Measurements from ENCODE around the gene SEMA3B.
"Not testable (repeated sequence)": the region's sequence is repeated elsewhere in the genome, so short reads cannot be mapped to it uniquely, and the experiment has no call there.

The SEMA3B gene

DNA sequence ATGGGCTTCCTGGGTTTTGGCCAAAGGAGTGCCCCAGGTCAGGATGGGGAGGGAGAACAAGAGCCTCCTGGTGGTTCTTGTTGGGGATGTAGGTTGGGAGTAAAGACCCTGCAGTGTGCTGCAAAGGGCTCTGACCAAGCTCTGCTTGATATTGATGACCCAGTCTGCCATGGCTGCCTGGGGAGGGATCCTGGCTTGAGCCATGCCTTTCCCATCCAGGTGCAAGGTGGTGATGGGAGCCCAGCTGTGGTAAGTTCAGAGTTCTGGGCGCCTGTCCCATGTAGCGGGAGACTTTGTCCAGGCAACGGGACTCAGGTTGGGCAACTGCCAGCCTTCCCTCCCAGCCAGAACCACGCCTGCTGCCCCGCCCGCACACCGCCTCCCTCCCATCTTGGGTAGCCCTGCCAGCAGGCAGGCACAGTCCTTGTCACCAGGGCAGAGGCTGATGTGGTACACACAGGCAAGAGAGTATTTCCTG, 30.4 kb upstream of the SEMA3B start:
- no peak for DNase-seq

DNA sequence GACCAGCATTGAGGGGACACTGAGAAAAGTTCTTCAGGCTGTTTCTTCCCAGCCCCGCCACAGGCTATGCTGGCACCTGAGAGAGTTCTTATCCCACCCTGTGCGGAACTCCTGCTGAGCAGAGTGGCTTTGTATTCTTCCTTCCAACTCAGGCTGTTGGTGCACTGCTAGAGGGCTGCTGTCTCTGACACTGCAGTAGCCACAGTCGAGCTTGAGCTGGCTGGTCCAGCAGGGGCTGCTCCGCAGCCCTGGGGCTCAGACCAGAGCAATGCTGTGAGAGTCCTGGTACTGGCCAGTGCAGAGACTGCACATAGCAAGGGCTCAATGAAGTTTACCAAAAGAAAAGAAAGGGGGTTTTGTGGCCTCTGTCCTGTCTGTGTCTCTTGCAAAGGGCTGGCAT, 29.3 kb upstream of the SEMA3B start:
- DNase-seq = no peak

DNA sequence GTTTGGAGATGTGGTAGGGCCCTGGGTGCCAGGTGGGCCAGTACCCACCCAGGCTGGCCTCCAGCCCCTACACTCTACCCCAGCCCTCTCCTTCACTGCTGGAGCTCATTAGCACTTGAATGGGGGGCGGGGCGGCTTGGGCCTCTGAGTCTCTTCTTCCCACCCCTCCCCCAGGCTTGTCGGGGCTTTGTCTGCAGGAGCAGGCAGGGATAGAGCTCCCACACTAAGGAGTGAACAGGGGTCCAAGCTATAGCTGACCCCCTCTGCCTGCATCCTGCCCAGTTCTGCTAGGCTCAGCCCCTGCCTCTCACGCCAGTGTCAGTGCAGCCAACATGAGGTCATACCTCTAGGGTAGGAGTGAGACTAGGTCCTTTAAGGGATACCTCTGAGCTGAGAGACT, 27.8 kb upstream of the SEMA3B start:
- no peak for DNase-seq

DNA sequence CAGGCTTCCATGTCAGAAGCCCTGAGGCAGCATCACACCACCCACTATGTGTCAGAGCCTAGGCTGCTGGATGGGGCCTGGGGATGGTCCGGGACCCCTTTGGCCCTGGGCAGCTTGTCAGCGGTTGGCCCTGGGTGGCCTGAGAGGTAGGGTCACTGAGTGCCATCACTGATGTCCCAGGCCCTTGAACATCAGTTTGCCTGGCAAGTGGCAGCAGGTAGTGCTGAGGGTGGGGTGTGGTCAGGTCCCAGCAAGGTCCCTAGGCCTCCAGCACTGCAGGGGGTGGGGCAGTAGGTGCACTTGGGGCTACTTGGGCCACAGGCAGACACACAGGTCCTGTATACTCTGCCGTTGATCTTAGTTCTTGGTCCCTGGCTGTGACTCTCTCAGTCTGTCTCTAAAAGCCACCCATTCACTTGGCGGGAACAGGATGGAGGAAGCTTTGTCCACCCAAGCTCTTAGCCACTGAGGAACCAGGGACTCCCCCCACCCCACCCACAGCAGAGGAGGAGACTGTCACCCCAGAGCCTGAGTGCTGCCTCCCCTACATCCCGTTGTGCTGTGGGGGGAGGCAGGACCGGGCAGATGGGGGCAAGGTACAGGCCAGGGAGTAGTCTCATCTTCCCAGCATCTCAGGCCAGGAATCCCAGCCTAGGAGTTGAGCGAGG, 27.1 kb upstream of the SEMA3B start:
- no peak for DNase-seq

DNA sequence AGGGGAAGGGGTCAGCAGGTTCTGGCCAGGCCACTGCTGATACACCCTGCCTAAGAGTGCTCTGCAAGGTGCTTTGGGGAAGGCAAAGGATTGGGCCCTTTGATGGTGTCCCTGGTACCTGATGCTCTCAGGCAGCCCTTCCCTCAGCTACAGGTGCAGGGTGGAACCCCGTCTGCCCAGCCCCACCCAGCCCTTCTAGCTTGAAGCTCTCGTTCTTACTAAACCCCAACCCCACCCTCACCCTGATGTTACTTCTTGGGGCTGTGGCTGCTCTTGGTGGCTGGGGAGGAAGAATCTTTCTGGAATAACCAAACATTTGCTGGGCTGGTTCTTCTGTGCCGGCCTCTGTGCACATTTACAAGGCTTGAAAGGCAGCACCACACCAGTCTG, 26.6 kb upstream of the SEMA3B start:
- DNase-seq = no peak

DNA sequence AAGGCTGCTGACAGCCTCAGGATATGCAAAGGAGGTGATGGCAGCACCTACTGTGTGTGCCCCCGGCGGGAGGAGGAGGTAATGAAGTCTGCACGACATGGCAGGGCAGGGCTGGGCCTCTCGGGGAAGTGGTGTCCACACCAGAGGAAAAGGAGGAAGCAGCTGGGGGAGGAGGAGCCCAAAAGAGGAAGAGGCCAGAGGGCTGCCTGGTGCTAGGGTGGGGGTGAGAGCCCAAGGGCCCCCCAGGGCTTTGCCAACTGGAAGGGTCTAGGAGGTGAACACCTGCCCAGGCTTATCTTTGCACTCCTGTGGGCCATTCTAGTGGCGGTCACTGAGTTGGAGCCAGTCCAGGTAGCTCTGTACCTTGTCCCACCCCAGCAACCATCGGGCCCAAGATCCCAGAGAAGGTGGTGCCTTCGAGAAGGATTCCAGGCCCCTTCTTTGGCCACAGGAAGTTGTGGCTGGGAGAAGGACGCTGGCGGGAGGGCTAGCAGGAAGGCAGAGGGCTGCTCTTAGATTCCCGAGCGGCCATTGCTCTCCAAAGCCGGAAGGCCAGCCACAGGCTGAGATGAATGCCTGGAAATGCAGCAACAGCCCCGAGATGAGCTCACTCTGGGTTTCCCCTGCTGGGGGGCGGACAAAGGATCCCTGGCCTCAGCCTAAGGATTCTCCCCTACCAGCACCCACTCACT, 25.9 kb upstream of the SEMA3B start:
- DNase-seq = no peak

DNA sequence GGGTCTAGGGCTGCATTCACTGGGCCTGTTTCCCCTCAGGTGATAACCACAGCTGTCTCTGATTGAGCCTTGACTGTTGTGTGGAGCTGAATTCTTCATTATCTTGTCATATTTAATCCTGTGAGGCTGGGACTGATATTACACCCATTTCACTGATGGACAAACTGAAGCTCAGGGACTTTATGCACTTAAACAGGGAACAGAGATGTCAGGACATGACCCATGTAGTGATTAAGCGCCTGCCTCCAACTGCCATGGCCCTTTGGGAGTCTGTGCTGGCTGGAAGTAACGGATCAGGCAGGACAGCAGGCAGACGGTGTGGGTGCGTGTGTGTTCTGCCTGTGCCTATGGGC, 25.4 kb upstream of the SEMA3B start:
- no peak for DNase-seq

DNA sequence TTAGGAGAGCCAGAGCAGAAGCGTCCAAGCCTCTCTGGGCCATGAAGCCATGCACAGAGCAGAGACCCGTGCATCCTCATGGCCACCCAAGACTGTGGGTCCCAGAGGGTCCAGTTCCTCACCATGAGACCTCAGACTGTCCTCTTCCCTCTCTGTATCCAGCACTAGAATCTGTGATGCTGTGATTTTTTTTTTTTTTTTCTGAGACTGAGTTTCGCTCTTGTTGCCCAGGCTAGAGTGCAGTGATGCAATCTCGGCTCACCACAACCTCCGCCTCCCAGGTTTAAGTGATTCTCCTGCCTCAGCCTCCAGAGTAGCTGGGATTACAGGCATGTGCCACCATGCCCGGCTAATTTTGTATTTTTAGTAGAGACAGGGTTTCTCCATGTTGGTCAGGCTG, 24.1 kb upstream of the SEMA3B start:
- DNase-seq = not testable (repeated sequence)

DNA sequence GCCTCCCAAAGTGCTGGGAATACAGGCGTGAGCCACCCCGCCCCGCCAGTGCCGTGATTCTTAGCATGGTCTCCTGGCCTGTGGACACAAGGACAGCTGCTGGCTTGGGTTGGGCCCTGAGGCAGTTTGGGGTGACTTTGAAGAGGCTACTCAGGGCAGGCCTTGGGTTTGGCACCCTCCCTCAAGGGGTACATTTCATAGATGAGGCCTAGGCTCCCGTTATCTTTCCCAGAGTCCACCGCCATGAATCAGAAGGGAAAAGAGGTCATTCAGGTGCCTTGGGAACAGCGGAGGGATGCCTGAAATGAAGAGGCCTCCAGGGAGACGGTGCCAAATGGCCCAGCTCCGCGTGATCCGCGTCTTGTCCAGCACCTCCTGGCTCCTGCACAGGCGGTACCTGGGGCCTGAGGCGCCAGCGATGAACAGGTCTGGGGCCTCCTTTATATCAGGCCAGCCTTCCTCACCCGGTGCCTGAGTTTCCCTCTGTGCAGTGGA, 23.6 kb upstream of the SEMA3B start:
- DNase-seq = no peak

DNA sequence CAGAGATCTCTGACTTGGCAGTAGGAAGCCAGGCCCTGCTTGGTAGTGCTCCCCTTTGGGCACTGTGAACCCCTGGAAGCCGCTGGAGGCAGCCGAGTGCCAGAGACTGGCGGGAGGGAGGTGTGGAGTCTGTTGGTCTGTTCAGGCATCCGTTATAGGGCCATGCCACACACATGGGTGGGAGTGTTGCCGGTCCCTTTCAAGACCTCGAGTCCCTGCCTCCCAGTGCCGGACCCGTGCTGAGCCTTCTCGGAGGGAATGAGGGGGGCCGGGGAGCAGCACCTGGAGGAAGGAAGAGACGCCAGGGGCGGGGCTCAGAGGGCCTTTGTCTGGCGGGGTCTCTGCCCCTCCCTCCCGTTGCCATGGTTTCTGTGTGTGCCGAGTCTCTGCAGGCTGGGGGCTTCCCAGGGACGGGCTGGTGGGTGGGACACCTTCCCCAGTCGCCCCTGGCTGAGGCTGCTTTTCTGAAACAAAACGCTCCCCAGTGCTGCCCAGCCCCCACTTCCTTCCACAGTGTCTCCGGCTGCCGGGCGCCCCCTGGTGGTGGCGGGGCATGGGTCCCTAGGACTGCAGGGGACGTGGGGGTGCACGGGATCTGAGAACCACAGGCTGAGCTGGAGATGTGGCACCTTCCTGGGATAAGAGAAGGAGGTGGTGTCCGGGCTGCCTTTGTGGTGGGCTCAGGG, 23.0 kb upstream of the SEMA3B start:
- peak; percentile 62 to 75 for DNase-seq

DNA sequence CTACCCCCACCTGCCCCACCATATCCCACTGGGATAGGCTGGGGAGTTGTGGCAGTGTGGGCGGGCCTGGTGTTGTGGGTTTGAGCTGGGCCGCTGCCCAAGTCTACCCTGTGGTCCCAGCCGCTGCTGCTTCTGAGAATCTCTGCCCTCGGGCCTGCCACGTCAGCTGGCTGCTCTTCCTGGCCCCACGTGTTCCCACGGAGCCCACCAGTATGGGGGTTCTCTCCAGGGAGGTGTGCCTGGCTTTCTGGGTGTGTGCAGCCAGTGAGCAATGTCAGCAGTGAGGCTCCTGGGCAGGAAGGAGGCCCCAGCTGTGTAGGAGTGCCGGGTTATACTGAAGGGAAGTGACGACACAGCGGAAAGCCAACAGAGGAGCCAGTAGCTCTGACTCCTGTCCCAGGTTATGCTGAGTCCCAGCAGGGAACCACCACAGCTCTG, 22.4 kb upstream of the SEMA3B start:
- DNase-seq = no peak

DNA sequence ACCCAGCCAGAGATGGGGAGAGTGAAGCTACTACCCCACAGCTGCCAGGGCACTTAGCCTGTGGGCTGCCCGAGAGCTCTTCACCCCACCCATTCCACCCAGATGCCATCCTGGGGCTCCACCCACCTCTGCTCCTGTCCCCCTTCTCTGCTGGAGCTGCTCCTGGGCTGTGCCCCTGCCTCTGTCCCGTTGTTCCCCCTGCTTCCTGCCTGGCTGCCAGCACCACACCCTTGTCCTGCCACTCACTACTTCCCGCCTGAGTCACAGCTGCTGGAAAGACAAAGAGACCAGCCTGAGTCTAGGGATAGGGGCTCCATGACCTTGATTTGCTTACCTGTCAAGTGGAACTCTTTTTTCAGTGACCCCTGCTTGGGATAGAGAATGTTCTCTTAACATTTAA, 20.6 kb upstream of the SEMA3B start:
- no peak for DNase-seq

DNA sequence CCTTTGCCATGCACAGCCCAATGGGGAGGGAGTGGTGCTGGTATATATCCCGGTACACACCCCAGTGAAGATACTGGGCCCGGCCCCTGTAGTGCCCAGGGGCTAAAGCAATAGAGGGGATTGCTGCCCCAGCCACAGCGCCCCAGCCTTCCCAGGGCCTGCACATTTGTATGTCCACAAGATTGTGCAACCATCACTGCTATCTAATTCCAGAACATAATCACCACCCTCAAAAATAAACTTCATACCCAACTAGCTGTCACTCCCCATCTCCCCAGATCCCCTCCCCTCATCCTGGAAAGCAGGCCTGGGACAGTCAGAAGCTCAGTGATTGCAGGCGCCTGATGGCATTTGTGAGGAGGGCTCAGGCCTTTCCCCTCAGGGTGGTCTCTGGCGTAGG, 19.5 kb upstream of the SEMA3B start:
- DNase-seq = no peak

DNA sequence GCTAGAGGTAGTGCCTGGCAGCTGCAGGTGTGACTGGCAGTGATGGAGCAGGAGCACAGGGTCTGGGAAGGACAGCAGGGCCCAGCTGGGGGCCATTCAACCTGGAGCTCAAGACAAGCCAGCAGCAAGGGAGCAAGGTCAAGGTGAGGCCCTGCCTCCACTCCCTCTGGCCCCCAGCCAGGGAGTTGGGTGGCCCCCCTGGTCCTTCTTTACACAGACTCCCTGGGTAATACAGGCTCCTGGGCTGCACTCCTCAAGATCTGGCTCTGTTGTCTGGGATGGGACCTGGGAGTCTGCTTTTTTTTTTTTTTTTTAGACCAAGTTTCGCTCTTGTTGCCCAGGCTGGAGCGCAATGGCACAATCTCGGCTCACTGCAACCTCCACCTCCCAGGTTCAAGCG, 18.4 kb upstream of the SEMA3B start:
- no peak for DNase-seq

DNA sequence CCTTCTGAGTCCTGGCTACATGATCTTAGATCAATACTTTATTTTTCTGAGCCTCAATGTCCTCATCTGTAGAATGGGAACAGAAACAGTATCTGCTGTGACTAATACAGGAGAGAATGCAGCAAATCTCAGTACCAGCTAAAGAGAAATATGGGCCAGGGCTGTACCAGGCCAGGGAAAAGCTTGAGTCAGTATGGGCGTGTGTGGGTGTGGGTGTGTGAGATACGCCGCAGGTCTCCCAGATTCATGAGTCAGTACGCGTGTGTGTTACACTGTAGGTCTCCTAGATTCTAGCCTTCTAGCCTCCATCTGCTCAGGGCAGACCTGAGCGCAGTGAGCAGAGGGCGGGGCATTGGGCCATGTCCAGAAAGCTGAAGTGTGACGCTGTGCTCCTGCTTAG, 17.7 kb upstream of the SEMA3B start:
- DNase-seq = no peak

DNA sequence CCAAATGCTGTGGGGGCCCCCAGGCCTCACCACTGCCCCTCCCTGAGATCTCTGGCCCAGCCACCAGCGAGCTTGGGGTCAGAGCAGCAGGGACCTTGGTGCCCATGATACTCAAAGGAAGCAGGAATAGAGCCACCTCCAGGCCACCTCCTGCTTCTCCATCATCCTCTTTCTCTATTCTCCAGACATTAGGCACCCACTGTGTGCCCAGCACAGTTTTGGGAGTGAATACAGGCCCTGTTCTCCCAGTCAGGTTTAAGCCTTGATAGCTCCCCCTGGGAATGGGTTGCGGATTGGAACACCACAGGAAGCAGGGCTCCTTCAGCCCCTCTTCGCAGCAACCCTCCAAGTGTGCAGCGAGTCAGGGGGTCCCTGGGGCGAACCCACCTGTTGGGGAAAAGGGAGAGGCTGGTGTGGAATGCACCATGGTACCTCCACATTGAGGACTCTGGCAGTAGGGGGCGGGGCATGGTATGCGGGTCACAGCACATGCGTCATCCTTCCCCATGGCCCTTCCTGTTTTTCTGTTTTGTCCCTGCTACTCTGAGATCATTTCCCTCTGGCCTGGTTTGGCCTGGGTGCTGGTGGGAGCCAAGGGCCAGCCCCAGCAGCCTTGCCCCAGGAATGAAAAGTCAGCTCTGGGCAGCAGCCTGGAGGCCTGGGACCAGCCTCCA, 14.2 kb upstream of the SEMA3B start:
- DNase-seq = no peak

DNA sequence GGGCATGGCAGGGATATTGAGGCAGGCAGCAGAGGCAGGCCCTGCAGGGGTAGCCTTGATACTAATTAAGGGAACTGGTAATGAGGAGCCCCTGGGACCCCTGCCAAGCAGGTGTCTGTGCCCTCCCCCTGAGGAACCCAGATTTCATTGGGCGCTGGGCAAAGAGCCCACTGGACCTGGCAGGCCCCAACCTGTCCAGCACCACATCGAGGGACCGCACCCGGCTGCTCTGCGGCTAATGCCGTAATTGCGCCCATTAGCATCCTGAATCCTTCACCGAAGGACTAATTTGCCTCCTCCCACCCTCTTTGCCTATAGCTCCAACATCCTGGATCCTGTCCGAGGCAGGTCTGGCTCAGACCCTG, 13.7 kb upstream of the SEMA3B start:
- no peak for DNase-seq

DNA sequence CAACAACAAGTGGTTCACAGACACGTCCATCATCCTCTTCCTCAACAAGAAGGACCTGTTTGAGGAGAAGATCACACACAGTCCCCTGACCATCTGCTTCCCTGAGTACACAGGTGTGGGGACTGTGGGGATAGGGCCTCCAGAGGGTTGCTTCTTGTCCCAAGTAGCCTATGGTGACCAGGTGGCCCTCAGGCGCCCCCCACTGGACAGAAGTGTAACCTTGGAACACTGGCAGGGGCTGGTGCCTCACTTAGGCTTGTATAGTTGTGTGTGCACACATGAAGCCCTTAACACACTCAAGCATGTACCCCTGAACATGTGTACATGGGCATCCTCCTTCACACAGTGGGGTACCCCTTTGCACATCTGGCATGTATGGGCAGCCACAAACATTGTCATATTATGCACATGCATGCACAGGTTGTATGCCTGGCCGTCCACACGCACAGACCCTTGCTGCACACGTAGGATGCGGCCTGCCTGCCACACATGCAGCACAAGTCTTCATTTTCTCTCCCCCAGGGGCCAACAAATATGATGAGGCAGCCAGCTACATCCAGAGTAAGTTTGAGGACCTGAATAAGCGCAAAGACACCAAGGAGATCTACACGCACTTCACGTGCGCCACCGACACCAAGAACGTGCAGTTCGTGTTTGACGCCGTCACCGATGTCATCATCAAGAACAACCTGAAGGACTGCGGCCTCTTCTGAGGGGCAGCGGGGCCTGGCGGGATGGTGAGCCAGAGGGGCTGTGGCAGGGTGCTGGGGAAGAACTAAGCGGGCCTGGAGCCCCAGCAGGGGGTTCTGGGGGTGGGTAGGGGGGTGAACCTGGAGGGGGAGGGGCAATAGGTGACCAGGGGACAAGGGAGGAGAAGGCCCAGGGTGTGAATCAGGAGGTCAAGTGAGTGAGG, 11.7 kb upstream of the SEMA3B start:
- DNase-seq = peak; percentile 50 to 65

DNA sequence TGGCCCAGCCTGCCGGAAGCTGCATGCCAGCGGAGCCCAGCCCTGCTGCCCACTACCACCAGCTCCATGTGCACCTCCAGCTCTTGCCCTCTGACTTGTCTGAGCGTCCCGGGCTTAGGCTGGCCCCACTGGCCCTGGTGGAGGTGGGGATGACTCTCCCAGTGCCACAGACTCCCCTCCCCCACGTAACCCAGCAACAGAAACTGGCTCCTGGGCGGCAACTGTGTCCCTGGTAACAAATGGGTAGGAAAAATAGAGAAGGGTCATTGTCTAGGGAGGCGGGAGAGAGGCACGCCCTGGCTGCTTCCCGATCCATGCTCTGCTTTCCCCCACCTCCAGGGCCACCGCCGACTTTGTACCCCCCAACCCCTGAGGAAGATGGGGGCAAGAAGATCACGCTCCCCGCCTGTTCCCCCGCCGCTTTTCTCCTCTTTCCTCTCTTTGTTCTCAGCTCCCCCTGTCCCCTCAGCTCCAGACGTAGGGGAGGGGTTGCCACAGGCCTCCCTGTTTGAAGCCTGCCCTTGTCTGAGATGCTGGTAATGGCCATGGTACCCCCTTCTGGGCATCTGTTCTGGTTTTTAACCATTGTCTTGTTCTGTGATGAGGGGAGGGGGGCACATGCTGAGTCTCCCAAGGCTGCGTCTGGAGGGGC, 10.8 kb upstream of the SEMA3B start:
- no peak for DNase-seq

DNA sequence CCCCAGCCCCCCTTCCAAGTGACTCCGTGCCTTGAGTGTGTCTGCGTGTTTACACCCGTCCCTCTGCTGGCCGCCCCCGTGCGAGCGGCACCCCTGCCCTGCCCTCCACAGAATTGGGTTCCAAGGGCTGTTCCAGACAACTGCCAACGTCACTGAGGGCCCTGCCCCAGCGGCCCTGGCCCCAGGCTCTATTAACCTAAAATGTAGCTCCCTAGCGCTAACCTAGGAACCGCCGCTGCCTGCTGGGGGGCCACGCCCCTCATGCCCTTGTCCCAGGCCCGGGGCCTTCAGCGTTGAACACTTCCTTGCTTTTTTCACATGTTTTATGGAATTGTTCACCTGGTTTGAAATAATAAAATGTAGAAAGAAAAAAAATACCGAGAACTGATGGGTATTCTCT, 10.0 kb upstream of the SEMA3B start:
- DNase-seq = no peak

DNA sequence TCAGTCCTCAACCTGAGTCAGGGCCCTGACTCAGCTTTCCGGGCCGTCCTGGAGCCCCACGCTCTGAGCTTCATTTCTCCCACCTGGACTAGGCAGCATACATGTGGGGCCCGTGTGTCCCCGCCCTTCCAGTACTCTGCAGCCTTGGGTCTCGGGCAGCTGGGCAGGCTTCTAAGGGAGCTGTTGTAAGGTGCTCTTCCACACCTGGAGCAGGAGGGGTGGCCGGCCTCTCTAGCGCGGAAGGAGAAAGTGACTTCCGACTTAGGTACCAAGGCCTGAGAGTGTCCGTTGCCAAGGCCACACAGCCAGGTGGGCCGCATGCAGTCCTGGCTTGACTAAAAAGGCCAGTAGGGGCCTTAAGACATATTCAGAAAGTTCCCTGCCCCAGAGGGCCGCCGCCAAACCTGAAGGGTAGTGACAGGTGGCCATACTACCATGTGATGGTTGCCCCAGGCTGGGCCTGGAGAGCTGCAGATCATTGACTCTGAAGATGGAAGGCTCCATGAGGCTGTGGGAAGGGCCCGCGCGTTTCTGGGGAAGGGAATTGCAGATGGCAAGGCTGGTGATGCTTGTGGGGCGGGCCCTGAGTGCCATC, 9.4 kb upstream of the SEMA3B start:
- DNase-seq = no peak
